GM18505 (cell line): ENCODE measurements around the gene TRPC5OS.

ENCODE experiments used
- ATAC-seq: cut with Tn5 transposase; IDR thresholded peaks from one replicate; pipeline ENCODE4 v1.9.1; 2021; ENCODE audit not compliant: unreplicated experiment
- POLR2A ChIP-seq: IDR thresholded peaks from 4 replicates; pipeline ENCODE4 v1.6.1; 2011; ENCODE audit warnings: borderline replicate concordance; ENCODE audit not compliant: insufficient read depth, insufficient read length; ENCODE audit errors: extremely low read depth

The TRPC5OS gene

DNA sequence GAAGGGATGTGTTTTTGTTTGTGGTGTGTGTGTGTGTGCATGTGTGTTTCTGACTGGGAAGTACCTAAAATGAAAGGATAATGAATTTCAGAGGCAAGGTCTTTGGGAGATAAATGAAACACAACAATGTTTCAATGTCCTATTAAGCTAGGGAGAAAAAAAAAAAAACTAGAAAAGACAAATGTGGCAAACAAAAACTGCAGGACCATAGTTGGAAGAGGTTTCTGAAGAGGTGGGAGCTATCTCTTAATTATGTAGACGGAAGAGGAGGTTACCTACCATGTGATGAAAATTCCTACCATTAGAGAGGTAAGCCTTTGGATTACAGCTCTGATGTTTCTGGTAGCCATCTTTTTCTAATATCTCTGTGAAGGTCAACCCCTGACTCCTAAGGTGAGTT lies at the start of gene TRPC5OS:
Gene TRPC5OS, plus strand, starts transcription at position 301 of the 400 bp plus-strand sequence. CDS start 25,669 bp downstream, outside the sequence.
- no peak for ATAC-seq
- TF ChIP-seq POLR2A, result no peak

DNA sequence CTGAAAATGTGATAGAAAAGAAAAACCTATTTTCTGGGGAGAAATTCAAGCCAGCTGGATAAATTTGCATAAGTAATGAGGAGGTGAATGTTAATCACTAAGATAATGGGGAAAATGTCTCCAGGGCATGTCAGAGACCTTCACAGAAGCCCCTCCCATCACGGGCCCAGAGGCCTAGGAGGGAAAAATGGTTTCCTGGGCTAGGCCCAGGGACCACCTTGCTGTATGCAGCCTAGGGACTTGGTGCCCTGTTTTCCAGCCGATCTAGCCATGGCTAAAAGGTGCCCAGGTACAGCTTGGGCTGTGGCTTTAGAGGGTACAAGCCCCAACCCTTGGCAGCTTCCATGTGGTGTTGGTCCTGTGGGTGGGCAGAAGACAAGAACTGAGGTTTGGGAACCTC lies 46.6 kb upstream of the TRPC5OS start:
- no peak for TF ChIP-seq POLR2A
- ATAC-seq, result no peak

DNA sequence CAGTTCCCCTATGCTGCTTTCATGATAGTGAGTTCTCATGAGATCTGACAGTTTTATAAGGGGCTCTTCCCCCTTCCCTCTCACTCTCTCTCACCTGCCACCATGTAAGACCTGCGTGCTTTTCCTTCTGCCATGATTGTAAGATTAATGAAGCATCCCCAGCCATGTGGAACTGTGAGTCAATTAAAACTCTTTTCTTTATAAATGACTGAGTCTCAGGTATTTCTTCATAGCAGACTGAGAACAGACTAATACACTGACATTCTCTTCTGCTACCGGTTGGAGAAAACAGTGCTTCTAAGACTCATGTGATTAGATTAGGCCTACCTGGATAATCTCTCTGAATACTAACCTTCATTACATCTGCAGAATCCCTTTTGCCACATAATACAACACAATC lies 45.4 kb upstream of the TRPC5OS start:
- TF ChIP-seq POLR2A, result no peak
- ATAC-seq, result no peak

DNA sequence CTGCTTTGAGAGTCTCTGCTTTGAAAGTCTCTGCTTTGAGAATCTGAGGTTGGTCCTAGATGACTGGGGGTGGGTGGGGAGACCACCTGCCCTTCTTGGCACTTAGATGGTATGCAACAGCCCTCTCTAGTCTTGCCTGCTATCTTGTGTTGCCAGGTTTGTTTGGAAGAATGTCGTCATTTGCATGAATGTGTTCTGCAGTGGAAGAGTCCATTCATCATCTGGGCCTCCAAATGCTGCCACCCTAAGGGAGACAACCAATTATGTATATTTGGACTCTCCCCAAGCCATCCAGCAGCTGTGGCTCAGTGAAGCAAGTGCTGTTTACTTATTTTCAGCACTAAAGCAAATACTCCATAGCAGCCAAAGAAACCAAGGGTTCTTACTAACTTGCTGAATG lies 44.6 kb upstream of the TRPC5OS start:
- no peak for ATAC-seq
- TF ChIP-seq POLR2A, result no peak

DNA sequence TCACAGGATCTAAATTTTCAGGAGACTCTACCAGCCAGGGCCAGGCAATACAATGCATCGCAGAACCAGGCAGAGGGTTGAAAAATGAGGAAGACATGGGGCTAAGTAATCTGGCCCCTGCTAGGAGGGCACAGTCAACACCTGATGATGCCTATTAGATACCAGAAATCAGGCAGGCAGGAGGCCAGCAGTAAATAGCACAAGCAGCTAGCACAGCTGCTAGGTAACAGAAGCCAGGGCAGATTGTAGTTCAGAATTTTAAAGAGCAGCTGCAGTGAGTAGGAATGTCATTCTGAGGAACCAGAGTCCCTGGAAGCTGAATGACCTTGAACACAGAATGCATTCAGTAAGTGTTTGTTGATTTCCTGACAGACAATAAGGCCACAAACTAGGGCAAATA lies 38.8 kb upstream of the TRPC5OS start:
- TF ChIP-seq POLR2A, result no peak
- ATAC-seq, result no peak

DNA sequence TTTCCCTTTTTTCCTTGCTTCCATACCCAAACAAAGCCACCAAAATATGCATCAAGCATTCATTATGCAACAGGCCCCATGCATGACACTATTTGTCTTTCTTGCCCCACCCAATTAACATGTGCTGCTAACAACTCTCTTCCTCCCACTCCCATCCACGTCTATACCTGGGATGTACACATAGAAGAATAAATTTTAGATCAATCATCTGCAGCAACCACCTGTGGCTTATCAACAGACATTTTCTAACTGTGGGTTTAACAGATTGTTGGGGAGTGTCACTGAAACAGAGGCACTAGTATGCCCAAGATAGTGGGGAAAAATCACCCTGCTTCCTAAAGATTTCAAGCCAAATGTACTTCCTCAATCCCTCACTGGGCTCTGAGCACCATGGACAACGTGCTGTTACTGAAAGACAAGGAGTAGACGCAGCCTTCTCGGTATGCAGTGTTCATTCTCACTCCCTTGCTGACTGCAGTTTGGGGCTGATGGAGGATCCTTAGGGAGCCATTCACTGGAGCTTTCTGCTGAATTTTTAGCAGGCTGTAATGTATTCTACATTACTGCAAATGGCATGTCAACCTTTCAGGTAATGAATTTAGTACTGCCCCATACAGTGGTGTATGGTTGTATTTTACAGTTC lies 28.4 kb upstream of the TRPC5OS start:
- TF ChIP-seq POLR2A, result no peak
- ATAC-seq, result no peak

DNA sequence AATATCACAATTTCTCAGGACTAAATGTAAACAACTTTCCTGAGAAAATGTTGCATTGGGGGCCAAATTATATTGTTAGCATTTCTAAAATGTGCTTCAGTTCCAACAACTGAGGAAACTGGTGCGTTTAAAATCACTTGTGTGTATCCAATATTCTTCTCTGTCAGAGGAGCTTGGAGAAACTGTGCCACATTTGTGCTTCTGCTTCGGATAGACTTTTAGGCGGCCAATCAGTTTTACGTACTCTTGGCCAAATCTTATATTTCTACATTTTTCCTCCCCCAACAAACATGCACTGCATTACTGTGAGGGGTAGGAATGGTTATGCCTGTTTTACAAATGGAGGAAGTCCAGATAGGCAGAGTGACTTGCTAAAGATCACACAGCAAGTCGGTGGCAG lies 27.4 kb upstream of the TRPC5OS start:
- TF ChIP-seq POLR2A, result no peak
- no peak for ATAC-seq

DNA sequence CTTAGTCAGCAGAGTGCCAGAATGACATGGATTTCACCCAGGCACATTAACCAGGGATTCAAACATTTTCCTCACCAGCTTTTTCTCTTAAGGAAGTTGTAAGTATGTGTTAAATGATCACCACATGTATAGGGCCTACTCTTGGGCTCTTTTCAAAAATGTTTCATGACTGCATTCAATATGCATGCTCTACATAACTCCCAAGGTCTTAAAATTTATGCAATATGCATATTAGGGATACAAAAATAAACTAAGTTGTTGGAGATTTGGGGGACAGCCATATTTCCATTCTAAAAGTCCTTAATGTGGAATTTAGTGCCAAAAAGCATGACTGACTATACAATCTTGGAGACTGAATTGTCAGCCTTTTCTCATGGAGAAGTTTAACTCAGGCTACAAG lies 25.0 kb upstream of the TRPC5OS start:
- no peak for TF ChIP-seq POLR2A
- ATAC-seq, result no peak

DNA sequence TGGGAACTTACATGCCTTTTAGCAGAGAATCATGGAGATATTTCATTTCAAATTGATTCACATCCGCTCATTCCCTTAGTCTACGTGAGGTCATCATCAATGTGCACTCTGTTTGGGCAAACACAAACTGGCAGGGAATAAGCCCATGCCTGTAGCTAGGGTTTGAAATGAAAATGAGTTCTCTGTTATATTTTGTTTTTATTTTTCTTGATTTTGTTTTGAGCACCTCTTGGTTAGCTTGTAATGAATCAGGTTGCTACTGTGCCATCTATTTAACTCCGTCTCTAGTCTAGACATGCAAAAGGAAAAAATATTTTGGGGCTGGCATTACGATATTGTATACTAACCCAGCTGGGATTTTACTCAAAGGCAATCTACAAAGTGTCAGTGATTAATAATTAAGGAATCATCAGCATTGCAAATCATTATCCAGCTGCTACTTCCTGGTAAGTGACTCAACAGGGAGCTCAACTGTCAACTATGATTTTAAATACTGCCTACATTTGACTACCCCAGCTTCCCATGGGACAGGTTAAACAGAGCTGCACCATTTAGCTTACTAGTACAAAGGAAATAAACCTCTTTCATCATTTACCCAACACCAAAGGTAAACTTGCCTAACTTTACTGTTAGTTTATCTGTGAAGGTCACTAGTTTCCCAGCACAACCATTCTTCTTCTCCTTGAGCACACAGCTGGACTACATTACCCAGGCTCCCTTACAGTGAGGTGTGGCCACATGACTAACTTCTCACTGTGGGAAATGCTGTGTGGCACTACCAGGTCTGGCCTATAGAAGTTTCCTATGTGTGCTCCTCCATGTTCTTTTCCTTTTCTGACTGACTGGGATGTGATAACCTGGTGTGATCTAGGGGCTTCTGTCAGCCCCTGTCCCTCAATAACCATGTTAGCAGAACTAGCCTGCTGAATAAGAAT lies 21.2 kb upstream of the TRPC5OS start:
- ATAC-seq, result no peak
- TF ChIP-seq POLR2A, result no peak

DNA sequence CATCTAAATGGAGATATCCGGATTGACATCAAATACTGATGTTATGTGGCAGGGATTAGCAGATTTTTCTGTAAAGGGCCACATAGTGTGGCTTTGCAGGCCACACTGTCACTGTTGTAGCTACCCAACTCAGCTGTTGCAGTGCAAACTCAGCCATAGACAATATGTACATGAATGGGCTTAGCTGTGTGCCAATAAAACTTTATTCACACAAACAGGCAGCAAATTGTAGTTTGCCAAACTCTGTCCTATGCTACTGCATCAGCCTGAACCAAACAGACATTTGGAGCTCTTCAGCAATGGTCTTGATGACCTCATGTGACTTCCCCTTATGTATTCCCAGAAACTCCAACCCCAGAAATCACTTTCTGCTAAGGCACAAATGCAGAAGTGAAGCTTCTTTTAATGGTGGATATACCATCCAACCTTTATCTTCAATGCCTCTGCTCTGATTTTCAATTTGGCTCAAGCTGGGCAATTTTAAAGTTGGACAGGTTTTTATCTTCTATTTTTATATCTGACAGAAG lies 18.4 kb upstream of the TRPC5OS start:
- ATAC-seq, result no peak
- TF ChIP-seq POLR2A, result no peak

DNA sequence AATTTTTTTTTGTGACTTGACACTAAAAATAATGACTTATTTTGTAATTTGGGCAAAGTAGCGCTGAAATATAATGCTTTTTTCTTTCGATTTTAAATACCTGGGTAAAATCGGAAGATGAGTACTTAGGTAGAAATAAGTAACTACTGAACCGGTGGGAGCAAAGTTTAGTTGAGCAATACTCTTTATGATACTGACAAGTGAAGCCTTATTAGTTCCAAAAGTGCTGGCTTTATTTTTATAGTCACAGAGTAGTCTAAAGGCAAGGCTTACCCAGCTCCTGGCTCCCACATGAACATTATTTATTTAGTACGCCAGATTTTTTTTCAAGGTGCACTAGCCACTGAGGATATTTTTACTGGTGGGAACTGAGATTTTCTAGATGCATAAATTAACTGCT lies 14.4 kb upstream of the TRPC5OS start:
- no peak for TF ChIP-seq POLR2A
- ATAC-seq, result no peak

DNA sequence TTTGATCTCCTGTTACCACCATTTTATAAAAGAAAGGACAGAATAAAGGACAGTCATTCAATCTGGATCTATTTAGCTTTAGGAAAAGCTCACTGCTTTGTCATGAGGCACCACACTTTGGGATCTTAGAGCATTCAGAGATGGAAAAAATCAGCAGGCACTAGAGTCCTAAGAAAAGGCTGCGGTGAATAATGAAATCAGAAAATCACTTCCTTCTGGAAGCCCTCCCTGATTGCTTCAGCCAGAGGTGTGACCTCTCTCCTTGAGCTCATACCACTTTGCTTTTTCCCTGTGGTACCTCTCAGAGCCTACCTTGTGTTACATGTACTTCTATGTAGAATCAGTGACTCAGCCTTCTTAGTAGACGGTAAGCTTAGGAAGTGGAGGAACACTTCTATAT lies 8.7 kb upstream of the TRPC5OS start:
- ATAC-seq, result no peak
- TF ChIP-seq POLR2A, result no peak

DNA sequence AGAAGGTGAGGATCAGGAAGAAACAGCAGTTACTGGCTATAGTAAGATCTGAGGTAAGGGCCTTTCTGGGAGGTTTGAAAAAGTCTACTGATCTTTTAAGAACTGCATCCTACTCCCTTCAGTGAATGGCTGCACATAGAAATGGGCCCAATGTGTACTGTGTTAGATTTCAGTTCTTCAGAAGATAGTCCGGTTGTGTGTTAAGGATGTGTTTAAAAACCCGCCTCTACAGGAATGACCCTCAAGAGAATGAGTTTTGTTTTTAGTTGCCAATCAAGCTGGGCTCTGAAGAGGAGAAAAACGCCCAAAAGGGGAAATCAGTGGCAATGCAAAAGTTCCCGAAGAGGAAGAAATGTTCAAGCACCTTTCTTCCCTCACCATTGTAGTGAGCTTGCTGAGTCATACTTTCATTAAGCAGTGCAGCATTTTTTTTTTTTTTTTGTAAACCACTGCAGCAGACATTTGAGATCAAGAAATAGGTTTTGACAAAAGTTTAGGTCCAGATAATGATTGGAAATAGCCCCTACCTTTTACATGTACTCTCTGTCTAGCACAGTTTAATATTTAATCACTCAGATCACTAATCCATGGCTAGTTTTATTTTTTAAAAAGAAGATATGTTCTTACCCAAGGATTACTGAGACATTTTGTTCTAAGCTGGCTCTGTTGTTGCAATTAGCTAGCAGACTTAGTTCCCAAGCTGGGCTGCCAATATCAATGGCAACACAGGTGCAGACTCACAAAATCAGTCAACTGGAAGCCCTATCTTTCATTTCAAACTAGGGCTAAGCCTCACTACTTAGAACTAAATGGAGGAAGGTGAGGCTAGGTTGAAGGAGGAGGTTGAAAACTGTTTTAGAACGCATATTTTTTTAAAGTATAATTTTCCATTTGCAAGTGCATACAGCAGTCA lies 7.0 kb upstream of the TRPC5OS start:
- TF ChIP-seq POLR2A, result no peak
- peak; percentile 57 for ATAC-seq
